Psoas muscle (tissue), 8 donors: Measurements from ENCODE around the gene TK1. TPM values are rescaled to one million over a fixed set of nuclear protein-coding genes. Genes with fewer than 3 reads are reported as not detected.

Source experiments
- ATAC-seq, 4 donors: fragments of 200-7000 bp; cut with Tn5 transposase; one replicate each; pipeline ENCODE4 v1.9.1; 2020; ENCODE audit warnings: moderate library complexity in 3 of 4, mild to moderate bottlenecking in 2 of 4
- DNase-seq, 2 donors: peaks; one replicate each; pipeline ENCODE4 v3.0.0-alpha.2; 2020
- H3K27ac ChIP-seq: fragments of 200-600 bp; one replicate; pipeline ENCODE4 v1.8.0; 2022
- H3K27me3 ChIP-seq, 3 donors: fragments of 200-600 bp in 1 of 3; one replicate each; pipeline versions ENCODE4 v1.6.1 to v1.8.0; 2013 to 2022; ENCODE audit warnings: low read length in 2 of 3, mild to moderate bottlenecking in 2 of 3, moderate library complexity in 1 of 3; ENCODE audit not compliant: insufficient read depth in 3 of 3
- H3K36me3 ChIP-seq, 2 donors: fragments of 200-600 bp in 1 of 2; one replicate each; pipeline versions ENCODE4 v1.6.1 to v1.8.0; 2013 to 2022; ENCODE audit warnings: low read depth in 1 of 2, mild to moderate bottlenecking in 1 of 2, moderate library complexity in 1 of 2; ENCODE audit not compliant: insufficient read depth in 1 of 2
- H3K4me1 ChIP-seq: fragments of 200-600 bp; one replicate; pipeline ENCODE4 v1.8.0; 2022
- H3K4me3 ChIP-seq: fragments of 200-600 bp; one replicate; pipeline ENCODE4 v1.8.0; 2022; ENCODE audit warnings: mild to moderate bottlenecking
- H3K9me3 ChIP-seq: fragments of 200-600 bp; one replicate; pipeline ENCODE4 v1.8.0; 2022
- WGBS, 3 donors: extraction: QIAGEN DNeasy Blood & Tissue Kit; methylation state at CpG; one replicate each; pipeline versions ENCODE4 v1.1.6 to v1.1.7; 2013; 5-methylcytosine and 5-hydroxymethylcytosine counted together
- intact Hi-C, 2 donors: fragments of 100-400 bp; cut with DNase I; formaldehyde crosslinking; loops; one replicate each; pipeline versions ENCODE4 v1.11.0 to v1.14.2; 2022
- polyA plus RNA-seq, 3 donors: library from polyadenylated mRNA; stranded (reverse); fragments of 200-250 nt; gene quantifications; one replicate each; pipeline ENCODE4 v1.2.3, GENCODE V29; 2013
- total RNA-seq, 4 donors: library from RNA; stranded (reverse); fragmentation: NEBNext Ultra II Directional in 2 of 4; extraction: Animal tissue kit (Norgen Biotek cat#: 25700) in 2 of 4; gene quantifications; one replicate each; pipeline versions ENCODE4 v1.2.1 to v1.2.4, GENCODE V29; 2021 to 2023
- TF ChIP-seq, protein P1 (sequence below): fragments of 200-600 bp; IDR thresholded peaks from one replicate; pipeline ENCODE4 v1.8.0; 2022; ENCODE audit warnings: antibody characterized with exemption
- donor health status: healthy with polysubstance abuse.
- donor health status: DM: no; HTN: no; CAD: no; lungs with moderate emphysema.
- donor health status: Bipolar disorder and iron deficiency.
- donor health status: healthy.
- donor health status: DM: yes; HTN: yes; CAD: no.
- donor health status: DM: no; HTN: no; CAD: no.
- donor health status: DM: no; HTN: no; CAD: no.
- donor health status: DM: yes; HTN: yes; CAD: no.

Gene TK1
- total and polyA plus RNA-seq, 7 donors = 0.68 to 3.1 (median 1.5) TPM

DNA sequence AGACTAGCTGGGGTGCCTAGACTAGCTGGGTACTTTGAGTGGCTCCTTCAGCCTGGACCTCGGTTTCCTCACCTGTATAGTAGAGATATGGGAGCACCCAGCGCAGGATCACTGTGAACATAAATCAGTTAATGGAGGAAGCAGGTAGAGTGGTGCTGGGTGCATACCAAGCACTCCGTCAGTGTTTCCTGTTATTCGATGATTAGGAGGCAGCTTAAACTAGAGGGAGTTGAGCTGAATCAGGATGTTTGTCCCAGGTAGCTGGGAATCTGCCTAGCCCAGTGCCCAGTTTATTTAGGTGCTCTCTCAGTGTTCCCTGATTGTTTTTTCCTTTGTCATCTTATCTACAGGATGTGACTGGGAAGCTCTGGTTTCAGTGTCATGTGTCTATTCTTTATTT lies 36.2 kb upstream of the TK1 start:
- intact Hi-C loops = no loop called here
- Histone ChIP-seq H3K9me3 (no peaks in the 10 kb centered on the region), H3K27ac (peak overlapping the region; percentile 14), H3K36me3 (no peaks in the 10 kb centered on the region), H3K27me3 (peaks cover 0 to 3% (median 0%) of the 10 kb centered on the region in 3 donors), H3K4me3 (no peak overlapping the region), H3K4me1 (no peaks in the 10 kb centered on the region)
- 78 to 86% (median 82%) methylated on average over 4 of the region's 4 CpGs for WGBS, 3 donors
- ATAC-seq (no peak), DNase-seq (no peak)
- TF ChIP-seq, protein P1, sequence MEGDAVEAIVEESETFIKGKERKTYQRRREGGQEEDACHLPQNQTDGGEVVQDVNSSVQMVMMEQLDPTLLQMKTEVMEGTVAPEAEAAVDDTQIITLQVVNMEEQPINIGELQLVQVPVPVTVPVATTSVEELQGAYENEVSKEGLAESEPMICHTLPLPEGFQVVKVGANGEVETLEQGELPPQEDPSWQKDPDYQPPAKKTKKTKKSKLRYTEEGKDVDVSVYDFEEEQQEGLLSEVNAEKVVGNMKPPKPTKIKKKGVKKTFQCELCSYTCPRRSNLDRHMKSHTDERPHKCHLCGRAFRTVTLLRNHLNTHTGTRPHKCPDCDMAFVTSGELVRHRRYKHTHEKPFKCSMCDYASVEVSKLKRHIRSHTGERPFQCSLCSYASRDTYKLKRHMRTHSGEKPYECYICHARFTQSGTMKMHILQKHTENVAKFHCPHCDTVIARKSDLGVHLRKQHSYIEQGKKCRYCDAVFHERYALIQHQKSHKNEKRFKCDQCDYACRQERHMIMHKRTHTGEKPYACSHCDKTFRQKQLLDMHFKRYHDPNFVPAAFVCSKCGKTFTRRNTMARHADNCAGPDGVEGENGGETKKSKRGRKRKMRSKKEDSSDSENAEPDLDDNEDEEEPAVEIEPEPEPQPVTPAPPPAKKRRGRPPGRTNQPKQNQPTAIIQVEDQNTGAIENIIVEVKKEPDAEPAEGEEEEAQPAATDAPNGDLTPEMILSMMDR = no peak

DNA sequence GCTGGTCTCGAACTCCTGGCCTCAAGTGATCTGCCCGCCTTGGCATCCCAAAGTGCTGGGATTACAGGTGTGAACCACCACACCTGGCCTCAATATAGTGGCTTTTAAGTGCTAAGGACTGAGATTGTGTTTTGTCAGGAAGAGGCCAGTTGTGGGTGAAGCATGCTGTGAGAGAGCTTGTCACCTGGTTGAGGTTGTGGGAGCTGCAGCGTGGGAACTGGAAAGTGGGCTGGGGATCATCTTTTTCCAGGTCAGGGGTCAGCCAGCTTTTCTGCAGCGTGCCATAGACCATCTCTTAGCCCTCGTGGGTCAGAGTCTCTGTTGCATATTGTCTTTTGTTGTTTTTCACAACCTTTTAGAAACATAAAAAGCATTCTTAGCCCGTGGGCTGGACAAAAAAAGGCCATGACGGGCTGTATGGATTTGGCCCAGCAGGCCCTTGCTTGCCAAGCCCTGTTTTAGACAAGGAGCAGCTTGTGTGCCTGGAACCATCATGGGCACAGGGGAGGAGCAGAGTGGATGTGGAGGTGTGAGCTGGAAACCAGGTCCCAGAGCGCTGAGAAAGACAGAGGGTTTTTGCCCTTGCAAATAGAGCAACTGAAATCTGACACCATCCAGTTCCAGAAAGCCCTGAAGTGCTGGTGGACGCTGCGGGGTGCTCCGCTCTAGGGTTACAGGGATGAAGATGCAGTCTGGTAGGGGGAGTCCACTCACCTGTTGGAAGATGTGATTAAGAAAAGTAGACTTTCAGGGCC lies 32.7 kb upstream of the TK1 start:
- H3K9me3 ChIP-seq = no peaks in the 10 kb centered on the region
- no peak for ATAC-seq
- no peak for DNase-seq
- no peak overlapping the region for H3K27ac ChIP-seq
- intact Hi-C loops = no loop called here
- H3K27me3 ChIP-seq = no peaks in the 10 kb centered on the region
- TF ChIP-seq, protein P1 = no peak
- H3K4me1 ChIP-seq = no peaks in the 10 kb centered on the region
- no peak overlapping the region for H3K4me3 ChIP-seq
- H3K36me3 ChIP-seq = no peaks in the 10 kb centered on the region
- 75 to 83% (median 81%) methylated on average over 11 of the region's 11 CpGs for WGBS, 3 donors

DNA sequence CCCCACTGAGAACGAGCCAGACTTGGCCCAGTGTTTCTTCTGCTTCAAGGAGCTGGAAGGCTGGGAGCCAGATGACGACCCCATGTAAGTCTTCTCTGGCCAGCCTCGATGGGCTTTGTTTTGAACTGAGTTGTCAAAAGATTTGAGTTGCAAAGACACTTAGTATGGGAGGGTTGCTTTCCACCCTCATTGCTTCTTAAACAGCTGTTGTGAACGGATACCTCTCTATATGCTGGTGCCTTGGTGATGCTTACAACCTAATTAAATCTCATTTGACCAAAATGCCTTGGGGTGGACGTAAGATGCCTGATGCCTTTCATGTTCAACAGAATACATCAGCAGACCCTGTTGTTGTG lies 27.8 kb upstream of the TK1 start:
- Histone ChIP-seq H3K36me3 (no peaks in the 10 kb centered on the region), H3K27ac (no peak overlapping the region), H3K27me3 (no peaks in the 10 kb centered on the region), H3K4me1 (no peaks in the 10 kb centered on the region), H3K4me3 (peak overlapping the region; percentile 62), H3K9me3 (no peaks in the 10 kb centered on the region)
- ATAC-seq = no peak
- intact Hi-C loops = no loop called here
- DNase-seq = no peak
- WGBS, 3 donors = 7 to 15% (median 12%) methylated on average over 5 of the region's 5 CpGs
- TF ChIP-seq, protein P1 = no peak

DNA sequence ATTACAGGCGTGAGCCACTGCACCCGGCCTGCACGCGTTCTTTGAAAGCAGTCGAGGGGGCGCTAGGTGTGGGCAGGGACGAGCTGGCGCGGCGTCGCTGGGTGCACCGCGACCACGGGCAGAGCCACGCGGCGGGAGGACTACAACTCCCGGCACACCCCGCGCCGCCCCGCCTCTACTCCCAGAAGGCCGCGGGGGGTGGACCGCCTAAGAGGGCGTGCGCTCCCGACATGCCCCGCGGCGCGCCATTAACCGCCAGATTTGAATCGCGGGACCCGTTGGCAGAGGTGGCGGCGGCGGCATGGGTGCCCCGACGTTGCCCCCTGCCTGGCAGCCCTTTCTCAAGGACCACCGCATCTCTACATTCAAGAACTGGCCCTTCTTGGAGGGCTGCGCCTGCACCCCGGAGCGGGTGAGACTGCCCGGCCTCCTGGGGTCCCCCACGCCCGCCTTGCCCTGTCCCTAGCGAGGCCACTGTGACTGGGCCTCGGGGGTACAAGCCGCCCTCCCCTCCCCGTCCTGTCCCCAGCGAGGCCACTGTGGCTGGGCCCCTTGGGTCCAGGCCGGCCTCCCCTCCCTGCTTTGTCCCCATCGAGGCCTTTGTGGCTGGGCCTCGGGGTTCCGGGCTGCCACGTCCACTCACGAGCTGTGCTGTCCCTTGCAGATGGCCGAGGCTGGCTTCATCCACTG lies 27.3 kb upstream of the TK1 start, which contains the start of gene BIRC5:
BIRC5 (plus strand) TSS at position 238 of the 690 bp plus-strand sequence; CDS start at position 302, 64 bp downstream.
- H3K4me3 ChIP-seq = peak within 1 kb of the TSS; percentile 62
- intact Hi-C loops = no loop called here
- no peaks in the 10 kb centered on the region for H3K27me3 ChIP-seq

More for the DNA sequence above, 27.3 kb upstream of the TK1 start, which contains the start of gene BIRC5:
- H3K4me1 ChIP-seq = no peaks in the 10 kb centered on the region
- DNase-seq (peak; percentile 90 to 94), ATAC-seq (peak; percentile 99 to 100 (median 100))
- no peaks in the 10 kb centered on the region for H3K36me3 ChIP-seq
- WGBS, 3 donors = 0 to 1% (median 0%) methylated on average over 55 to 60 of the region's 60 CpGs
- H3K9me3 ChIP-seq = no peaks in the 10 kb centered on the region
- TF ChIP-seq, protein P1 = no peak
- H3K27ac ChIP-seq = no peak within 1 kb of the TSS
